C4-2B (cell line): ENCODE measurements around the gene SYPL2.

ENCODE experiments used
- CTCF ChIP-seq: fragments of 450-650 bp; conservative IDR thresholded peaks from 2 replicates; pipeline ENCODE4 v1.5.1; 2017; ENCODE audit warnings: mild to moderate bottlenecking
- ZFX ChIP-seq: fragments of 450-650 bp; IDR thresholded peaks from 2 replicates; pipeline ENCODE4 v1.6.1; 2017

GRCh38 chr1:109497449-109498160, 31.3 kb downstream of the SYPL2 start:
- no peak for TF ChIP-seq CTCF
- no peak for TF ChIP-seq ZFX
